AG04449 (cell line): ENCODE data around the gene HOXA11.
A peak's percentile ranks its signal among the peaks of the same experiment; 100 is the strongest.

Experiments
- CTCF ChIA-PET: fragments of 350-600 bp; formaldehyde crosslinking; extraction: SDS; loops from one replicate; lab custom pipeline; 2021; ENCODE audit warnings: antibody characterized with exemption; lab: Yijun Ruan, JAX
- POLR2A ChIA-PET: fragments of 400-600, 350-600 bp; formaldehyde crosslinking; extraction: SDS; loops from one replicate; lab custom pipeline; 2020; ENCODE audit warnings: antibody characterized with exemption, inconsistent platforms; lab: Yijun Ruan, JAX
- DNase-seq: peaks from one replicate; pipeline ENCODE4 v3.0.0-alpha.2; 2010; ENCODE audit warnings: low read depth, low spot score
- H3K4me3 ChIP-seq: 2 replicates; pipeline ENCODE4 v1.5.1; 2011; ENCODE audit warnings: low read depth, mild to moderate bottlenecking, control low read depth, low read length
- CTCF ChIP-seq: IDR thresholded peaks from one replicate; pipeline ENCODE4 v1.5.1; 2011; ENCODE audit warnings: mild to moderate bottlenecking, moderate library complexity, low read length, control low read depth, inconsistent platforms; ENCODE audit not compliant: insufficient read depth; ENCODE audit errors: missing control alignments

The HOXA11 gene

GRCh38 chr7:27156916-27157701, 27.9 kb downstream of the HOXA11 start:
- ChIA-PET CTCF (interaction anchor here (0.6 to 4.9 kb wide), 16 partner anchors 8 to 1290 kb away, joined by 3 to 42 read pairs (median 4); partner anchors contain the start of genes HOXA5, HOXA6 and HOXA9), POLR2A (interaction anchor here (0.8 to 1.4 kb wide), 3 partner anchors 8 to 470 kb away, joined by 3 read pairs; partner anchors contain the start of gene HOXA9)
- H3K4me3 ChIP-seq, result peak overlapping the region; percentile 64
- no peak for DNase-seq
- no peak for TF ChIP-seq CTCF

DNA sequence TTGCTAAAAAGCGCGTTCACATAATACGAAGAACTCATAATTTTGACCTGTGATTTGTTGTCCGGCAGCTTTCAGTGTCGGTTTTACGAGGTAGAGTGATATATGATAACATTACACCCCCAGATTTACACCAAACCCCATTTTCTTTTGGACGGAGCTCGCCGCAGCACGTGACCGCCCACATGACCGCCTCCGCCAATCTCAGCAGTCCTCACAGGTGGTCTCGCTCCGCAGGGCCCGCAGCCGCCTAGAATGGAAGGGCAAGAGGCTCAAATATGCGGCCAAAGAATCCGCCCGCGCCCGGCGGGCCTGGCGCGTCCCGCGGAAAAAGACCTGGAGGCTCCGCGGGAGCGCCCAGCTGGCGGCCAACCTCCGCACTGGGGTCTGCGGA, 28.5 kb downstream of the HOXA11 start, which contains the start of gene HOXA7:
Gene HOXA7 (minus strand): TSS at position 168 of the 391 bp plus-strand sequence. CDS start 130 bp downstream, at position 38.
- TF ChIP-seq CTCF, result no peak
- DNase-seq, result no peak
- CTCF ChIA-PET, result interaction anchor here (0.8 to 4.9 kb wide), 14 partner anchors 7 to 791 kb away, joined by 3 to 42 read pairs (median 4); partner anchors contain the start of genes HOXA5, HOXA6 and HOXA9
- H3K4me3 ChIP-seq, result peak within 1 kb of the TSS; percentile 64
- POLR2A ChIA-PET, result interaction anchor here (0.8 to 1.4 kb wide), 3 partner anchors 9 to 469 kb away, joined by 3 read pairs; partner anchors contain the start of gene HOXA9

GRCh38 chr7:27155816-27156507, 29.1 kb downstream of the HOXA11 start:
- peak overlapping the region; percentile 64 for H3K4me3 ChIP-seq
- ChIA-PET POLR2A (interaction anchor here (1.0 to 1.4 kb wide), 2 partner anchors 10 to 13 kb away, joined by 3 read pairs; partner anchors contain the start of gene HOXA9), CTCF (interaction anchor here (0.8 to 4.9 kb wide), 14 partner anchors 6 to 791 kb away, joined by 3 to 42 read pairs (median 4); partner anchors contain the start of genes HOXA5, HOXA6 and HOXA9)
- DNase-seq, result no peak
- no peak for TF ChIP-seq CTCF

- ChIA-PET CTCF (interaction anchor here (0.8 to 4.9 kb wide), 3 partner anchors 13 to 785 kb away, joined by 3 to 38 read pairs (median 5); partner anchors contain the start of gene HOXA5), POLR2A (no interaction called here)
- DNase-seq, result no peak
- TF ChIP-seq CTCF, result no peak
- H3K4me3 ChIP-seq, result peak overlapping the region; percentile 64
Measured at GRCh38 chr7:27154901-27155815, 29.9 kb downstream of the HOXA11 start.

DNA sequence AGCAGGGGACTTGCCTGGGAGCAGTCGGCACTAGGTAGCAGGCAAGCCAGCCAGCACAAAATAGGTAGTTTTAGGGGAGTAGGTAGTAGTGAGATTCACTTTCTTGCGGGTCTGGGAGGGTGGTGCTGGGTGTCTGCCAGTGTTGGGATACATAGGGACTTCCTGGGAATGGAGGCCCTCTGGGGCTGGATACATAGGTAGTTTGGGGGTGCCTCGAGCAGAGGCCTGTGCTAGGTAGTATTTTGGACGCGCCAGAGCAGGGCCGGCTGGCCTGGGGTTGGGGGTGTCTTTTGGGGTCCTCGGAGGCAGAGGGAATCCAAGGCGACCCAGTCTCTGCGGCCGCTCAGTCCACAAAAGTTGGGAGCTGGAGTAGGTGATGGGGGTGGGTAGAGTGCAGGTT, 30.7 kb downstream of the HOXA11 start:
- CTCF ChIA-PET, result interaction anchor here (0.9 to 4.9 kb wide), 3 partner anchors 9 to 22 kb away, joined by 3 to 38 read pairs (median 6); partner anchors contain the start of gene HOXA5

More for the DNA sequence above, 30.7 kb downstream of the HOXA11 start:
- POLR2A ChIA-PET, result no interaction called here
- no peak for DNase-seq
- TF ChIP-seq CTCF, result no peak
- no peak overlapping the region for H3K4me3 ChIP-seq
